Sigmoid colon (tissue), 4 donors: ENCODE results near the gene NCR2.

Source experiments
- POLR2AphosphoS5 ChIP-seq, 4 donors: sonication (generic); formaldehyde crosslinking; IDR thresholded peaks; one replicate each; pipeline ENCODE4 v1.6.1; 2017; ENCODE audit warnings: antibody characterized with exemption in 4 of 4
- TF ChIP-seq, protein P1 (sequence below), 4 experiments: fragments of 450-650 bp in 3 of 4; fragments of 200-600 bp in 1 of 4; IDR thresholded peaks; one replicate each; pipeline ENCODE4 v1.5.1; 2016 to 2019; ENCODE audit warnings: antibody characterized with exemption in 4 of 4, mild to moderate bottlenecking in 3 of 4, moderate library complexity in 2 of 4

DNA sequence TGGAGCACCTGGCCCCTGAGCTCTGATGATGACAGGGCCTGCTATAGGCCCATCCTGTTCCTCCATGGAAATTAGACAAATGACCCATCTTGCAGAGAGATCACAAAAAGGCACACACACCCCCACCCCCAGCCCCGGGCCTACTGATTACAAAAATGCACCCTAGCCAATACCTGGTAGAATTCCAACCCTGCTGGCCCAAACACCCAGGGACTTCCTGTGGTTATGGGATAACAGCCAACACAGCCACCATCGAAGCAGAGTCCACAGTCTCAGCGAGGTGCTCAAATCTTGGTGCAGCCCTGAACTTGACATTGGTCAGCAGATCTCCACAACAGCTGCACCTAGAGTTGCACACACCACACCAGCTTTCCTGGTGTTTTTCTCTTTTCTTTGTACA lies 17.0 kb downstream of the NCR2 start:
- no peak for TF ChIP-seq POLR2AphosphoS5 (IDR thresholded peaks at IDR 0.05)
- TF ChIP-seq, protein P1, sequence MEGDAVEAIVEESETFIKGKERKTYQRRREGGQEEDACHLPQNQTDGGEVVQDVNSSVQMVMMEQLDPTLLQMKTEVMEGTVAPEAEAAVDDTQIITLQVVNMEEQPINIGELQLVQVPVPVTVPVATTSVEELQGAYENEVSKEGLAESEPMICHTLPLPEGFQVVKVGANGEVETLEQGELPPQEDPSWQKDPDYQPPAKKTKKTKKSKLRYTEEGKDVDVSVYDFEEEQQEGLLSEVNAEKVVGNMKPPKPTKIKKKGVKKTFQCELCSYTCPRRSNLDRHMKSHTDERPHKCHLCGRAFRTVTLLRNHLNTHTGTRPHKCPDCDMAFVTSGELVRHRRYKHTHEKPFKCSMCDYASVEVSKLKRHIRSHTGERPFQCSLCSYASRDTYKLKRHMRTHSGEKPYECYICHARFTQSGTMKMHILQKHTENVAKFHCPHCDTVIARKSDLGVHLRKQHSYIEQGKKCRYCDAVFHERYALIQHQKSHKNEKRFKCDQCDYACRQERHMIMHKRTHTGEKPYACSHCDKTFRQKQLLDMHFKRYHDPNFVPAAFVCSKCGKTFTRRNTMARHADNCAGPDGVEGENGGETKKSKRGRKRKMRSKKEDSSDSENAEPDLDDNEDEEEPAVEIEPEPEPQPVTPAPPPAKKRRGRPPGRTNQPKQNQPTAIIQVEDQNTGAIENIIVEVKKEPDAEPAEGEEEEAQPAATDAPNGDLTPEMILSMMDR (IDR thresholded peaks at IDR 0.05) = no peak
